MM.1S (cell line): ENCODE measurements around the gene PGR.

Source experiments
- DNase-seq: peaks from one replicate; pipeline ENCODE4 v3.0.0-alpha.2; 2015
- H2AFZ ChIP-seq: fragments of 300-600 bp; sonication (generic); 2 replicates; pipeline ENCODE4 v1.6.0; 2016; ENCODE audit warnings: antibody characterized with exemption, low read length
- H3F3A ChIP-seq: fragments of 300-600 bp; sonication (generic); 2 replicates; pipeline ENCODE4 v1.6.1; 2016; ENCODE audit warnings: mild to moderate bottlenecking, antibody characterized with exemption, low read length, moderate library complexity, mixed read lengths; ENCODE audit not compliant: insufficient read depth
- H3K27ac ChIP-seq: fragments of 300-600 bp; sonication (generic); 2 replicates; pipeline ENCODE4 v1.5.1; 2016; ENCODE audit warnings: mild to moderate bottlenecking, low read length
- H3K27me3 ChIP-seq: fragments of 300-600 bp; sonication (generic); replicated peaks from 2 replicates; pipeline ENCODE4 v1.6.0; 2016; ENCODE audit warnings: low read length; ENCODE audit not compliant: insufficient read depth
- H3K36me3 ChIP-seq: fragments of 300-600 bp; sonication (generic); replicated peaks from 2 replicates; pipeline ENCODE4 v1.6.1; 2016; ENCODE audit warnings: mild to moderate bottlenecking, low read length, mixed read lengths; ENCODE audit not compliant: insufficient read depth
- H3K4me1 ChIP-seq: fragments of 300-600 bp; sonication (generic); 2 replicates; pipeline ENCODE4 v1.6.1; 2016; ENCODE audit warnings: low read length, mixed read lengths
- H3K4me2 ChIP-seq: fragments of 300-600 bp; sonication (generic); 2 replicates; pipeline ENCODE4 v1.6.0; 2016; ENCODE audit warnings: low read depth, low read length
- H3K4me3 ChIP-seq: fragments of 300-600 bp; sonication (generic); 2 replicates; pipeline ENCODE4 v1.5.1; 2016; ENCODE audit warnings: low read length, mixed read lengths
- H3K79me2 ChIP-seq: fragments of 300-600 bp; sonication (generic); 2 replicates; pipeline ENCODE4 v1.6.1; 2016; ENCODE audit warnings: mixed run types, low read length, mixed read lengths
- H3K9ac ChIP-seq: fragments of 300-600 bp; sonication (generic); 2 replicates; pipeline ENCODE4 v1.6.1; 2016; ENCODE audit warnings: low read length, mixed read lengths
- H3K9me2 ChIP-seq: fragments of 300-600 bp; sonication (generic); replicated peaks from 2 replicates; pipeline ENCODE4 v1.6.1; 2016; ENCODE audit warnings: mild to moderate bottlenecking, low read length, mixed read lengths; ENCODE audit not compliant: insufficient read depth
- H3K9me3 ChIP-seq: fragments of 300-600 bp; sonication (generic); replicated peaks from 2 replicates; pipeline ENCODE4 v1.6.1; 2016; ENCODE audit warnings: mild to moderate bottlenecking, low read length, mixed read lengths; ENCODE audit not compliant: insufficient read depth
- H4K20me1 ChIP-seq: fragments of 300-600 bp; sonication (generic); 2 replicates; pipeline ENCODE4 v1.6.1; 2016; ENCODE audit warnings: mild to moderate bottlenecking, low read length, moderate library complexity, mixed read lengths; ENCODE audit not compliant: insufficient read depth
- EZH2 ChIP-seq: fragments of 300-600 bp; sonication (generic); optimal IDR thresholded peaks from 2 replicates; pipeline ENCODE3; 2017; ENCODE audit warnings: low read depth, mild to moderate bottlenecking, antibody characterized with exemption, low read length, mixed read lengths
- EZH2phosphoT487 ChIP-seq: fragments of 300-600 bp; sonication (generic); IDR thresholded peaks from 2 replicates; pipeline ENCODE4 v1.6.1; 2018; ENCODE audit warnings: antibody characterized with exemption, low read length
- TF ChIP-seq, protein P1 (sequence below): fragments of 300-600 bp; sonication (generic); IDR thresholded peaks from 2 replicates; pipeline ENCODE4 v1.5.1; 2016; ENCODE audit warnings: antibody characterized with exemption, low read length, mixed read lengths

The PGR gene

GRCh38 chr11:100994966-100995365, 134.6 kb downstream of the PGR start:
- H3K4me1 ChIP-seq, result no peaks in the 10 kb centered on the region
- H3K9ac ChIP-seq, result no peak overlapping the region
- no peak for TF ChIP-seq EZH2phosphoT487
- TF ChIP-seq EZH2, result no peak
- TF ChIP-seq, protein P1, sequence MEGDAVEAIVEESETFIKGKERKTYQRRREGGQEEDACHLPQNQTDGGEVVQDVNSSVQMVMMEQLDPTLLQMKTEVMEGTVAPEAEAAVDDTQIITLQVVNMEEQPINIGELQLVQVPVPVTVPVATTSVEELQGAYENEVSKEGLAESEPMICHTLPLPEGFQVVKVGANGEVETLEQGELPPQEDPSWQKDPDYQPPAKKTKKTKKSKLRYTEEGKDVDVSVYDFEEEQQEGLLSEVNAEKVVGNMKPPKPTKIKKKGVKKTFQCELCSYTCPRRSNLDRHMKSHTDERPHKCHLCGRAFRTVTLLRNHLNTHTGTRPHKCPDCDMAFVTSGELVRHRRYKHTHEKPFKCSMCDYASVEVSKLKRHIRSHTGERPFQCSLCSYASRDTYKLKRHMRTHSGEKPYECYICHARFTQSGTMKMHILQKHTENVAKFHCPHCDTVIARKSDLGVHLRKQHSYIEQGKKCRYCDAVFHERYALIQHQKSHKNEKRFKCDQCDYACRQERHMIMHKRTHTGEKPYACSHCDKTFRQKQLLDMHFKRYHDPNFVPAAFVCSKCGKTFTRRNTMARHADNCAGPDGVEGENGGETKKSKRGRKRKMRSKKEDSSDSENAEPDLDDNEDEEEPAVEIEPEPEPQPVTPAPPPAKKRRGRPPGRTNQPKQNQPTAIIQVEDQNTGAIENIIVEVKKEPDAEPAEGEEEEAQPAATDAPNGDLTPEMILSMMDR, result no peak
- no peaks in the 10 kb centered on the region for H3K27me3 ChIP-seq
- H3K79me2 ChIP-seq, result no peaks in the 10 kb centered on the region
- H4K20me1 ChIP-seq, result no peaks in the 10 kb centered on the region
- no peaks in the 10 kb centered on the region for H3K36me3 ChIP-seq
- no peak overlapping the region for H2AFZ ChIP-seq
- H3K4me2 ChIP-seq, result no peak overlapping the region
- no peak for DNase-seq
- no peak overlapping the region for H3K4me3 ChIP-seq
- no peaks in the 10 kb centered on the region for H3K9me3 ChIP-seq
- no peaks in the 10 kb centered on the region for H3K9me2 ChIP-seq
- no peak overlapping the region for H3K27ac ChIP-seq
- no peaks in the 10 kb centered on the region for H3F3A ChIP-seq

DNA sequence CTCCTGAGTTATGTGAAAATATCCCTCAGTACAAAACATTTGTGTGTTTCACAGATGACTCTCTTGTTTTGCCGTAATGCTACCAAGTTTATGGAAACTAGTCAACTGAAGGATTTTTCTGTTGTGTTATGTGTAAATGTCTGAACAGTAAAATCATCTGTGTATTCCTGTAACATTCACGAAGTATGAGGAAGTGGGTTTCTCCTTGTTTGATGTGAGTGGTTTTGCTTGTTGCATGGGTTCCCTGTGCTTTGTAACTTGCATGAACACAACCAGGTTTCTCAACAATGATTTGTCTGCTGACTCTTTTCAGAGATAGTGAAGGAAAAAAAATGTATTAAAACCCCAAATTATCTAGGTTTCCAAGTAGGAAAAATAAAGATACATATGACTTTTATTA, 138.1 kb downstream of the PGR start:
- Histone ChIP-seq H3K4me3 (no peak overlapping the region), H3K9me2 (no peaks in the 10 kb centered on the region), H2AFZ (no peak overlapping the region), H3K4me1 (no peaks in the 10 kb centered on the region), H3F3A (no peaks in the 10 kb centered on the region), H3K79me2 (no peaks in the 10 kb centered on the region), H3K27ac (no peak overlapping the region), H3K36me3 (no peaks in the 10 kb centered on the region), H4K20me1 (no peaks in the 10 kb centered on the region), H3K9me3 (no peaks in the 10 kb centered on the region), H3K27me3 (no peaks in the 10 kb centered on the region), H3K9ac (no peak overlapping the region), H3K4me2 (no peak overlapping the region)
- no peak for TF ChIP-seq EZH2phosphoT487
- TF ChIP-seq, protein P1, result no peak
- TF ChIP-seq EZH2, result no peak
- no peak for DNase-seq

GRCh38 chr11:100990931-100991330, 138.7 kb downstream of the PGR start:
- Histone ChIP-seq H3F3A (no peaks in the 10 kb centered on the region), H3K27me3 (no peaks in the 10 kb centered on the region), H3K4me1 (no peaks in the 10 kb centered on the region), H3K9me3 (no peaks in the 10 kb centered on the region), H3K27ac (no peak overlapping the region), H4K20me1 (no peaks in the 10 kb centered on the region), H3K36me3 (no peaks in the 10 kb centered on the region), H3K4me2 (no peak overlapping the region), H3K79me2 (no peaks in the 10 kb centered on the region), H3K4me3 (no peak overlapping the region), H3K9me2 (no peaks in the 10 kb centered on the region), H3K9ac (no peak overlapping the region), H2AFZ (no peak overlapping the region)
- TF ChIP-seq, protein P1, result no peak
- TF ChIP-seq EZH2phosphoT487, result no peak
- no peak for TF ChIP-seq EZH2
- DNase-seq, result no peak
